Keratinocyte (primary cell): Measurements from ENCODE around the gene SLC6A5. TPM values are rescaled to one million over a fixed set of nuclear protein-coding genes. Genes with fewer than 3 reads are reported as not detected.
A peak's percentile ranks its signal among the peaks of the same experiment; 100 is the strongest.
"Not testable (repeated sequence)": the region's sequence is repeated elsewhere in the genome, so short reads cannot be mapped to it uniquely, and the experiment has no call there.

ENCODE experiments used
- DNase-seq: peaks from one replicate; pipeline ENCODE4 v3.0.0-alpha.2; 2011; ENCODE audit warnings: low read depth, missing footprints, low spot score
- FAIRE-seq: peaks from 2 replicates; lab custom pipeline; 2011; peaks lifted over from hg19 to GRCh38; lab: Jason Lieb, UNC
- H2AFZ ChIP-seq: 2 replicates; pipeline ENCODE4 v1.6.0; 2012; ENCODE audit warnings: low read length, control low read depth, inconsistent platforms; ENCODE audit not compliant: control insufficient read depth
- H3K27ac ChIP-seq: 2 replicates; pipeline ENCODE4 v1.5.1; 2011; ENCODE audit warnings: low read length; ENCODE audit not compliant: control insufficient read depth, insufficient read depth
- H3K27me3 ChIP-seq: 3 replicates; pipeline ENCODE4 v1.6.0; 2011; ENCODE audit warnings: low read length; ENCODE audit not compliant: control insufficient read depth, insufficient read depth; ENCODE audit errors: extremely low read depth
- H3K36me3 ChIP-seq, 2 experiments: 2 replicates in 1 of 2; 3 replicates in 1 of 2; pipeline ENCODE4 v1.5.1; 2011; ENCODE audit warnings: low read length in 2 of 2, mild to moderate bottlenecking in 1 of 2; ENCODE audit not compliant: control insufficient read depth in 2 of 2, insufficient read depth in 2 of 2; ENCODE audit errors: extremely low read depth in 1 of 2
- H3K4me1 ChIP-seq: 3 replicates; pipeline ENCODE4 v1.5.1; 2011; ENCODE audit warnings: low read length; ENCODE audit not compliant: control insufficient read depth, insufficient read depth; ENCODE audit errors: extremely low read depth
- H3K4me2 ChIP-seq: 3 replicates; pipeline ENCODE4 v1.6.0; 2011; ENCODE audit warnings: low read depth, low read length; ENCODE audit not compliant: control insufficient read depth, insufficient read depth; ENCODE audit errors: extremely low read depth
- H3K4me3 ChIP-seq, 3 experiments: fragments of 200-600 bp in 1 of 3; sonication (generic) in 1 of 3; 2 replicates in 2 of 3; 3 replicates in 1 of 3; pipeline ENCODE4 v1.5.1; 2011 to 2016; ENCODE audit warnings: low read length in 3 of 3, mild to moderate bottlenecking in 3 of 3, control low read depth in 2 of 3, inconsistent platforms in 1 of 3, low read depth in 1 of 3, mixed read lengths in 1 of 3, mixed run types in 1 of 3, moderate library complexity in 1 of 3; ENCODE audit not compliant: control insufficient read depth in 2 of 3, insufficient read depth in 2 of 3; ENCODE audit errors: extremely low read depth in 1 of 3
- H3K79me2 ChIP-seq: 2 replicates; pipeline ENCODE4 v1.6.0; 2012; ENCODE audit warnings: low read length; ENCODE audit not compliant: control insufficient read depth, insufficient read depth
- H3K9ac ChIP-seq: 3 replicates; pipeline ENCODE4 v1.6.0; 2011; ENCODE audit warnings: low read length; ENCODE audit not compliant: control insufficient read depth, insufficient read depth; ENCODE audit errors: extremely low read depth
- H3K9me1 ChIP-seq: 3 replicates; pipeline ENCODE4 v1.6.0; 2011; ENCODE audit warnings: low read length; ENCODE audit not compliant: control insufficient read depth, insufficient read depth; ENCODE audit errors: extremely low read depth
- H3K9me3 ChIP-seq: 2 replicates; pipeline ENCODE4 v1.5.1; 2012; ENCODE audit warnings: low read depth, low read length; ENCODE audit not compliant: control insufficient read depth
- H4K20me1 ChIP-seq: 3 replicates; pipeline ENCODE4 v1.6.0; 2011; ENCODE audit warnings: low read length; ENCODE audit not compliant: control insufficient read depth, insufficient read depth; ENCODE audit errors: extremely low read depth
- CTCF ChIP-seq, 3 experiments: IDR thresholded peaks in 1 of 3; conservative IDR thresholded peaks in 1 of 3; optimal IDR thresholded peaks in 1 of 3; 2 replicates in 2 of 3; 3 replicates in 1 of 3; pipeline versions ENCODE3 to v1.5.1; 2011; ENCODE audit warnings: low read length in 3 of 3, mild to moderate bottlenecking in 3 of 3, moderate library complexity in 2 of 3, control low read depth in 1 of 3, inconsistent platforms in 1 of 3; ENCODE audit not compliant: insufficient read depth in 2 of 3; ENCODE audit errors: extremely low read depth in 1 of 3
- EZH2 ChIP-seq: IDR thresholded peaks from one replicate; pipeline ENCODE4 v1.6.1; 2012; ENCODE audit warnings: inconsistent platforms, mild to moderate bottlenecking, low read length, moderate library complexity
- dilution Hi-C: fragments of 300-500 bp; cut with MboI; formaldehyde crosslinking; loops from one replicate; pipeline ENCODE4 v1.7.0; 2020; ENCODE audit warnings: low sequenced_read_pairs; ENCODE audit not compliant: extremely low pct_ligation_motif_present
- polyA plus RNA-seq, 5 experiments: library from polyadenylated mRNA; depleted of rRNA in 3 of 5; stranded (reverse) in 3 of 5; stranded (forward) in 1 of 5; unstranded in 1 of 5; fragments of >200 nt; gene quantifications; 1 replicate in 1 of 5; 2 replicates in 3 of 5; 3 replicates in 1 of 5; pipeline versions ENCODE4 v1.2.1 to v1.2.3, GENCODE V29; 2011 to 2012; ENCODE audit warnings: missing spikeins in 2 of 5, low read depth in 1 of 5, low replicate concordance in 1 of 5

The SLC6A5 gene
- polyA plus RNA-seq, 1 donor (not counting 4 experiments of a cell fraction or from before 2014, with no cell fraction given): not detected

GRCh38 chr11:20566591-20567434, 32.6 kb upstream of the SLC6A5 start:
- Histone ChIP-seq H3K4me2 (peak overlapping the region; percentile 42), H4K20me1 (no peaks in the 10 kb centered on the region), H3K9me3 (no peaks in the 10 kb centered on the region), H3K9ac (no peak overlapping the region), H3K4me3 (no peak overlapping the region), H3K36me3 (no peaks in the 10 kb centered on the region), H3K79me2 (no peaks in the 10 kb centered on the region), H2AFZ (peak overlapping the region; percentile 5), H3K27ac (peak overlapping the region; percentile 20), H3K4me1 (peaks cover 6% of the 10 kb centered on the region), H3K27me3 (no peaks in the 10 kb centered on the region), H3K9me1 (no peaks in the 10 kb centered on the region)
- DNase-seq: peak; percentile 19
- FAIRE-seq: no peak
- no peak for TF ChIP-seq EZH2
- TF ChIP-seq CTCF (optimal IDR thresholded peaks at IDR 0.05 in 1 of 3, IDR thresholded peaks at IDR 0.05 in 1 of 3, conservative IDR thresholded peaks at IDR 0.05 in 1 of 3; ENCODE audit: extremely low read depth in 1 of 3, insufficient read depth in 2 of 3, low read length in 3 of 3): no peak
- dilution Hi-C loops: no loop called here

DNA sequence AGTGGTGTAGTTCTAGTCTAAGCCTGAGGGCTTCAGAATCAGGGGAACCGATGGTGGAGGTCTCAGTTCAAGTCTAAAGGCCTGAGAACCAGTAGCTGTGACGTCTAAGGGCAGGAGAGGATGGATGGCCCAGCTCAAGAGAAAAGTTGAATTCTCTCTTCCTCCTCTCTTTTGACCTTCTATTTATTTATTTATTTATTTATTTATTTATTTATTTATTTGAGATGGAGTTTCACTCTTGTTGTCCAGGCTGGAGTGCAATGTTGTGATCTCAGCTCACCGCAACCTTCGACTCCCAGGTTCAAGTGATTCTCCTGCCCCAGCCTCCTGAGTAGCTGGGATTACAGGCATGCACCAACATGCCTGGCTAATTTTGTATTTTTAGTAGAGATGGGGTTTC, 19.7 kb upstream of the SLC6A5 start:
- H3K27me3 ChIP-seq, H2AFZ ChIP-seq, H3K9me1 ChIP-seq, H3K27ac ChIP-seq, H3K36me3 ChIP-seq, H3K9ac ChIP-seq, H3K4me1 ChIP-seq, DNase-seq, FAIRE-seq, H3K4me3 ChIP-seq, H3K4me2 ChIP-seq, H4K20me1 ChIP-seq, dilution Hi-C loops, H3K79me2 ChIP-seq, H3K9me3 ChIP-seq: not testable (repeated sequence)
